ENCODE data around the gene NSMCE1.

- TF ChIP-seq CTCF (IDR thresholded peaks at IDR 0.05; ENCODE audit: insufficient read depth, low read length) (no peak), POLR2AphosphoS5 (IDR thresholded peaks at IDR 0.05; ENCODE audit: low read depth) (no peak), GABPA (IDR thresholded peaks at IDR 0.05; ENCODE audit: low read depth) (no peak)
Measured at GRCh38 chr16:27234603-27235002, 34.0 kb downstream of the NSMCE1 start.
